Stimulated activated effector memory CD8-positive, alpha-beta T cell treated with anti-CD3 and anti-CD28 coated beads, Interleukin-12 subunit alpha, Interleukin-12 subunit beta, amount 100 ng/mL, for 72 hours (primary cell): ENCODE measurements around the gene HLCS.

Experiments
- ATAC-seq: fragments of 150-1000 bp; cut with Tn5 transposase; 2 replicates; pipeline ENCODE4 v1.10.0; 2021
- DNase-seq, 2 donors: peaks; one replicate each; pipeline ENCODE4 v3.0.0; 2021 to 2022; ENCODE audit warnings: low spot score in 2 of 2
- H3K27ac Mint-ChIP-seq: one replicate; pipeline ENCODE4 v1.8.0; 2022; ENCODE audit warnings: mild to moderate bottlenecking, mixed read lengths
- H3K36me3 Mint-ChIP-seq: one replicate; pipeline ENCODE4 v1.8.0; 2022; ENCODE audit warnings: mild to moderate bottlenecking, mixed read lengths
- H3K4me1 Mint-ChIP-seq: one replicate; pipeline ENCODE4 v1.8.0; 2022; ENCODE audit warnings: mixed read lengths
- H3K4me3 Mint-ChIP-seq: one replicate; pipeline ENCODE4 v1.8.0; 2022; ENCODE audit warnings: mild to moderate bottlenecking, mixed read lengths
- H3K9me3 Mint-ChIP-seq: one replicate; pipeline ENCODE4 v1.8.0; 2022; ENCODE audit warnings: mixed read lengths

The HLCS gene

GRCh38 chr21:36767096-36767495 is 199.4 kb downstream of the HLCS start:
- Mint-ChIP-seq H3K4me3 (no peak overlapping the region), H3K27ac (no peak overlapping the region), H3K36me3 (no peaks in the 10 kb centered on the region), H3K4me1 (no peaks in the 10 kb centered on the region), H3K9me3 (no peaks in the 10 kb centered on the region)
- no peak for DNase-seq
- ATAC-seq: no peak

- no peak overlapping the region for H3K4me3 Mint-ChIP-seq
- no peaks in the 10 kb centered on the region for H3K9me3 Mint-ChIP-seq
- no peak for DNase-seq
- H3K4me1 Mint-ChIP-seq: no peaks in the 10 kb centered on the region
- H3K36me3 Mint-ChIP-seq: no peaks in the 10 kb centered on the region
- no peak for ATAC-seq
- H3K27ac Mint-ChIP-seq: no peak overlapping the region
Measured at GRCh38 chr21:36766511-36766910, 200.0 kb downstream of the HLCS start.

- Mint-ChIP-seq H3K4me1 (no peaks in the 10 kb centered on the region), H3K9me3 (no peaks in the 10 kb centered on the region), H3K4me3 (no peak overlapping the region), H3K27ac (no peak overlapping the region), H3K36me3 (no peaks in the 10 kb centered on the region)
- no peak for ATAC-seq
- no peak for DNase-seq
Measured at GRCh38 chr21:36765229-36765628, 201.2 kb downstream of the HLCS start.

- ATAC-seq (no peak), DNase-seq (no peak)
- Mint-ChIP-seq H3K27ac (no peak overlapping the region), H3K4me3 (no peak overlapping the region), H3K9me3 (no peaks in the 10 kb centered on the region), H3K4me1 (no peaks in the 10 kb centered on the region), H3K36me3 (no peaks in the 10 kb centered on the region)
Measured at GRCh38 chr21:36763305-36763704, 203.2 kb downstream of the HLCS start.

- Mint-ChIP-seq H3K4me3 (no peak overlapping the region), H3K4me1 (no peaks in the 10 kb centered on the region), H3K9me3 (no peaks in the 10 kb centered on the region), H3K27ac (no peak overlapping the region), H3K36me3 (no peaks in the 10 kb centered on the region)
- ATAC-seq: no peak
- no peak for DNase-seq
Measured at GRCh38 chr21:36762642-36763041, 203.8 kb downstream of the HLCS start.

GRCh38 chr21:36761685-36762084 is 204.8 kb downstream of the HLCS start:
- ATAC-seq: no peak
- Mint-ChIP-seq H3K36me3 (peaks cover 5% of the 10 kb centered on the region), H3K9me3 (no peaks in the 10 kb centered on the region), H3K4me1 (no peaks in the 10 kb centered on the region), H3K27ac (peak overlapping the region; percentile 15), H3K4me3 (no peak overlapping the region)
- no peak for DNase-seq

- Mint-ChIP-seq H3K4me1 (no peaks in the 10 kb centered on the region), H3K4me3 (no peak overlapping the region), H3K9me3 (no peaks in the 10 kb centered on the region), H3K36me3 (peaks cover 27% of the 10 kb centered on the region), H3K27ac (no peak overlapping the region)
- ATAC-seq (no peak), DNase-seq (no peak)
Measured at GRCh38 chr21:36759348-36760083, 207.0 kb downstream of the HLCS start.

GRCh38 chr21:36757196-36757595 is 209.3 kb downstream of the HLCS start:
- H3K9me3 Mint-ChIP-seq: no peaks in the 10 kb centered on the region
- H3K4me3 Mint-ChIP-seq: no peak overlapping the region
- ATAC-seq (no peak), DNase-seq (no peak)
- H3K27ac Mint-ChIP-seq: no peak overlapping the region
- peaks cover 28% of the 10 kb centered on the region for H3K36me3 Mint-ChIP-seq
- no peaks in the 10 kb centered on the region for H3K4me1 Mint-ChIP-seq

- Mint-ChIP-seq H3K4me3 (no peak overlapping the region), H3K27ac (no peak overlapping the region), H3K9me3 (no peaks in the 10 kb centered on the region), H3K4me1 (no peaks in the 10 kb centered on the region), H3K36me3 (peaks cover 28% of the 10 kb centered on the region)
- no peak for DNase-seq
- no peak for ATAC-seq
Measured at GRCh38 chr21:36756527-36756926, 209.9 kb downstream of the HLCS start.

- ATAC-seq (no peak), DNase-seq (no peak)
- Mint-ChIP-seq H3K4me1 (no peaks in the 10 kb centered on the region), H3K36me3 (peaks cover 29% of the 10 kb centered on the region), H3K4me3 (no peak overlapping the region), H3K27ac (no peak overlapping the region), H3K9me3 (no peaks in the 10 kb centered on the region)
Measured at GRCh38 chr21:36754241-36754898, 212.1 kb downstream of the HLCS start.

- no peak for DNase-seq
- no peak for ATAC-seq
- H3K27ac Mint-ChIP-seq: no peak overlapping the region
- H3K9me3 Mint-ChIP-seq: no peaks in the 10 kb centered on the region
- H3K4me3 Mint-ChIP-seq: no peak overlapping the region
- H3K36me3 Mint-ChIP-seq: peaks cover 33% of the 10 kb centered on the region
- peaks cover 3% of the 10 kb centered on the region for H3K4me1 Mint-ChIP-seq
Measured at GRCh38 chr21:36753556-36753955, 212.9 kb downstream of the HLCS start.

GRCh38 chr21:36751383-36751782 is 215.1 kb downstream of the HLCS start:
- H3K9me3 Mint-ChIP-seq: no peaks in the 10 kb centered on the region
- no peak overlapping the region for H3K27ac Mint-ChIP-seq
- H3K4me3 Mint-ChIP-seq: no peak overlapping the region
- H3K4me1 Mint-ChIP-seq: peaks cover 16% of the 10 kb centered on the region
- DNase-seq (no peak), ATAC-seq (no peak)
- peaks cover 25% of the 10 kb centered on the region for H3K36me3 Mint-ChIP-seq

GRCh38 chr21:36750576-36750959 is 215.9 kb downstream of the HLCS start:
- no peak overlapping the region for H3K27ac Mint-ChIP-seq
- no peaks in the 10 kb centered on the region for H3K9me3 Mint-ChIP-seq
- DNase-seq: no peak

GRCh38 chr21:36749935-36750575 is 216.4 kb downstream of the HLCS start:
- Mint-ChIP-seq H3K36me3 (peaks cover 12% of the 10 kb centered on the region), H3K27ac (no peak overlapping the region), H3K9me3 (no peaks in the 10 kb centered on the region), H3K4me3 (no peak overlapping the region), H3K4me1 (peaks cover 18% of the 10 kb centered on the region)
- ATAC-seq (no peak), DNase-seq (no peak)

More at GRCh38 chr21:36750576-36750959, 215.9 kb downstream of the HLCS start:
- no peak for ATAC-seq
- H3K4me1 Mint-ChIP-seq: peaks cover 18% of the 10 kb centered on the region
- no peak overlapping the region for H3K4me3 Mint-ChIP-seq
- H3K36me3 Mint-ChIP-seq: peaks cover 17% of the 10 kb centered on the region

- H3K27ac Mint-ChIP-seq: no peak overlapping the region
- DNase-seq (peak; percentile 54 to 71), ATAC-seq (peak; percentile 82)
- H3K9me3 Mint-ChIP-seq: no peaks in the 10 kb centered on the region
- peak overlapping the region; percentile 55 for H3K4me3 Mint-ChIP-seq
- H3K4me1 Mint-ChIP-seq: peaks cover 18% of the 10 kb centered on the region
- H3K36me3 Mint-ChIP-seq: peaks cover 5% of the 10 kb centered on the region
Measured at GRCh38 chr21:36747815-36748383, 218.6 kb downstream of the HLCS start.
